A673 (cell line): ENCODE results near the gene BBS9.
"Not testable (repeated sequence)": the region's sequence is repeated elsewhere in the genome, so short reads cannot be mapped to it uniquely, and the experiment has no call there.

Experiments used
- CTCF ChIP-seq: fragments of 300-800, 200-600 bp; sonication (generic); conservative IDR thresholded peaks from 2 replicates; pipeline ENCODE4 v1.5.1; 2017; ENCODE audit warnings: low read depth, mild to moderate bottlenecking, antibody characterized with exemption, low read length, moderate library complexity, mixed read lengths
- EZH2 ChIP-seq: fragments of 200-600 bp; sonication (generic); IDR thresholded peaks from 2 replicates; pipeline ENCODE4 v1.6.1; 2017; ENCODE audit warnings: borderline replicate concordance, low read depth, mild to moderate bottlenecking, mixed read lengths, antibody characterized with exemption, low read length; ENCODE audit not compliant: poor library complexity, severe bottlenecking

DNA sequence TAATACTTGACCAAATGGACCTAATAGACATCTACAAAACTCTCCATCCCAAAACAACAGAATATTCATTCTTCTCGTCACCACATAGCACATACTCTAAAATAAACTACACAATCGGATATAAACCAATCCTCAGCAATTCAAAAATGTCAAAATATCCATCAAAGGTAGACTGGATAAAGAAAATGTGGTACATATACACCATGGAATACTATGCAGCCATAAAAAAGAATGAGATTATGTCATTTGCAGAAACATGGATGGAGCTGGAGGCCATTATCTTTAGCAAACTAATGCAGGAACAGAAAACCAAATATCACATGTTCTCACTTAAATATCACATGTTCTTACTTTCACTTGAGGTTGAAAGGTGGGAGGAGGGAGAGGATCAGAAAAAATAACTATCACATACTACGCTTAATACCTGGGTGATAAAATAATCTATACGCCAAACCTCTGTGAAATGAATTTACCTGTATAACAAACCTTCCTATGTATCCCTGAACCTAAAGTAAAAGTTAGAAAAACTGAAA lies 142.5 kb downstream of the BBS9 start:
- not testable (repeated sequence) for TF ChIP-seq CTCF, EZH2
